CD8-positive, alpha-beta memory T cell (primary cell): ENCODE data around the gene LRP10. TPM values are rescaled to one million over a fixed set of nuclear protein-coding genes. Genes with fewer than 3 reads are reported as not detected.
A peak's percentile ranks its signal among the peaks of the same experiment; 100 is the strongest.

ENCODE experiments used
- CTCF ChIA-PET: fragments of 350-600 bp; sonication (Branson Sonifier 250); formaldehyde crosslinking; loops from one replicate; lab custom pipeline; 2021; ENCODE audit warnings: antibody characterized with exemption; lab: Charles Lee
- POLR2A ChIA-PET: fragments of 350-600 bp; sonication (Branson Sonifier 250); formaldehyde crosslinking; loops from one replicate; lab custom pipeline; 2021; ENCODE audit warnings: antibody characterized with exemption; lab: Charles Lee
- DNase-seq, 5 donors: peaks; one replicate each; pipeline versions ENCODE4 v3.0.0 to v3.0.0-alpha.2; 2020 to 2022; ENCODE audit warnings: mixed read lengths in 1 of 5
- H3K27ac ChIP-seq: one replicate; pipeline ENCODE4 v1.7.0; 2013; ENCODE audit warnings: low read depth, mild to moderate bottlenecking, low read length, moderate library complexity
- H3K27me3 ChIP-seq: 2 replicates; pipeline ENCODE4 v1.7.0; 2013; ENCODE audit warnings: low read length, mild to moderate bottlenecking; ENCODE audit not compliant: insufficient read depth, poor library complexity, severe bottlenecking
- H3K36me3 ChIP-seq: 2 replicates; pipeline ENCODE4 v1.7.0; 2013; ENCODE audit warnings: mild to moderate bottlenecking, low read length, moderate library complexity; ENCODE audit not compliant: insufficient read depth
- H3K4me1 ChIP-seq: 2 replicates; pipeline ENCODE4 v1.7.0; 2013; ENCODE audit warnings: mild to moderate bottlenecking, low read length, moderate library complexity; ENCODE audit not compliant: insufficient read depth
- H3K4me3 ChIP-seq: 2 replicates; pipeline ENCODE4 v1.7.0; 2013; ENCODE audit warnings: mild to moderate bottlenecking, low read length
- H3K9me3 ChIP-seq: 2 replicates; pipeline ENCODE4 v1.7.0; 2013; ENCODE audit warnings: mild to moderate bottlenecking, low read length
- H3K27ac Mint-ChIP-seq, 8 donors: one replicate each; pipeline ENCODE4 v1.8.0; 2020 to 2021; ENCODE audit warnings: mixed read lengths in 8 of 8, mild to moderate bottlenecking in 6 of 8, inconsistent platforms in 3 of 8, moderate library complexity in 3 of 8
- H3K27me3 Mint-ChIP-seq, 2 donors: one replicate each; pipeline ENCODE4 v1.8.0; 2020 to 2021; ENCODE audit warnings: mixed read lengths in 2 of 2, mild to moderate bottlenecking in 1 of 2, moderate library complexity in 1 of 2
- H3K36me3 Mint-ChIP-seq, 3 donors: one replicate each; pipeline ENCODE4 v1.8.0; 2020 to 2021; ENCODE audit warnings: mixed read lengths in 3 of 3, inconsistent platforms in 1 of 3, mild to moderate bottlenecking in 1 of 3
- H3K4me1 Mint-ChIP-seq, 3 donors: one replicate each; pipeline ENCODE4 v1.8.0; 2020 to 2021; ENCODE audit warnings: mixed read lengths in 3 of 3, inconsistent platforms in 1 of 3, mild to moderate bottlenecking in 1 of 3
- H3K4me3 Mint-ChIP-seq, 7 donors: one replicate each; pipeline ENCODE4 v1.8.0; 2020 to 2021; ENCODE audit warnings: mixed read lengths in 7 of 7, mild to moderate bottlenecking in 6 of 7, moderate library complexity in 4 of 7, inconsistent platforms in 2 of 7
- H3K9me3 Mint-ChIP-seq, 5 donors: one replicate each; pipeline ENCODE4 v1.8.0; 2020 to 2022; ENCODE audit warnings: mixed read lengths in 5 of 5, mild to moderate bottlenecking in 3 of 5, moderate library complexity in 2 of 5, inconsistent platforms in 1 of 5
- polyA plus RNA-seq: library from polyadenylated mRNA; unstranded; fragments of 300-500 nt; fragmentation: Illumina TruSeq; gene quantifications from one replicate; pipeline ENCODE4 v1.2.3, GENCODE V29; 2021
- total RNA-seq, 2 experiments: library from RNA; stranded (reverse); gene quantifications; one replicate each; pipeline ENCODE4 v1.2.3, GENCODE V29; 2021

The LRP10 gene
- total and polyA plus RNA-seq, 3 experiments from 2014 or later: 33.4 to 105 (median 38.1) TPM

GRCh38 chr14:22926316-22926715 is 54.8 kb downstream of the LRP10 start:
- Mint-ChIP-seq H3K4me1 (peaks cover 3 to 13% (median 11%) of the 10 kb centered on the region in 3 donors), H3K36me3 (peaks cover 9 to 49% (median 12%) of the 10 kb centered on the region in 3 donors), H3K27ac (peak overlapping the region in 2 of 8 donors; percentile 8 to 19), H3K9me3 (no peaks in the 10 kb centered on the region), H3K4me3 (peak overlapping the region in 2 of 7 donors; percentile 17 to 67), H3K27me3 (no peaks in the 10 kb centered on the region)
- ChIA-PET CTCF (interaction anchor here (0.8 to 1.1 kb wide), 2 partner anchors 39 to 60 kb away, joined by 3 read pairs; no protein-coding TSS in a partner anchor), POLR2A (no interaction called here)
- no peaks in the 10 kb centered on the region for H3K27me3 ChIP-seq
- no peak overlapping the region for H3K27ac ChIP-seq
- no peaks in the 10 kb centered on the region for H3K9me3 ChIP-seq
- no peak for DNase-seq
- H3K4me1 ChIP-seq: peaks cover 18% of the 10 kb centered on the region
- peaks cover 17% of the 10 kb centered on the region for H3K36me3 ChIP-seq
- no peak overlapping the region for H3K4me3 ChIP-seq

DNA sequence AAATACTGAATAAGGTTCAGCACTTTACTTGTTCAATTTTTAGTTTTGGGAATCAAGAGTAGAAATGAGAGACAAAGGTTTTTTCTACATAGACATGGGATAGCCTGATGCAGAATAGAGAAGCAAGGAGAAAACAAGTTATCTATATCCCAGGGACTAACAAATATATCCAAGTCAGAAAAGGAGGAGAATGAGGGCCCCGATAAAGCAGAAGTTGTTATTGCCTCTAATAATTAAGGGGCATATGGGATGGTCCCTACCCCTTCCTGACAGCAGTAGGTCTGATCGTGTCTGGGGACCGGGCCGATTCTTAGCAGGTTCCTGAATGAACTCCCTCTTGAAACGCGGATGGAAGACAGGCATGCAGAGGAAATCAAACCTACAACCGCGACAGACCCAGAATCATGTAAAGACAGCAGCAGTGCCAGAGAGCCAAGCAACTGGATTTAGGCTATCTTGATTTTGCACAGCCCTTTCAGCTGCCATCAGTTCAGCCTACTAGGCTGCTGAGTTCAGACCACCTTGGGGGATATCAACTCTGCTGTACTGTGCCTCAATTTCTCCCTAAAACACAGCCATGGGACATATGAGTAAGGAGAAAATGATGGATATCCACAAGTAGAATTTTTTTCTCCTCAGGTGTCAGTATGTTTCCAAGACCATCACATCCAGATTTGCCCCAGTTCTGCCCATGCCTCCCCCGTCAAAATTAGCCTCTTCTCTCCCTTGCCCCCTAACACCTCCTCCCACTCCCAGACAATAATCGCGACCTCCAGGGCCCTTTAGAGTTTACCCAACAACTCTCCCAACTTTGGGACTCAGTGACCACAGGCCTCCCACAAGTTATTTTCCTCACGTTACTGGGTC is 56.9 kb downstream of the LRP10 start:
- peaks cover 8 to 21% (median 16%) of the 10 kb centered on the region in 3 donors for H3K4me1 Mint-ChIP-seq
- Histone ChIP-seq H3K27me3 (no peaks in the 10 kb centered on the region), H3K27ac (peak overlapping the region; percentile 87), H3K9me3 (no peaks in the 10 kb centered on the region), H3K4me1 (peaks cover 18% of the 10 kb centered on the region), H3K4me3 (peak overlapping the region; percentile 92), H3K36me3 (peaks cover 12% of the 10 kb centered on the region)
- H3K27me3 Mint-ChIP-seq: no peaks in the 10 kb centered on the region
- H3K9me3 Mint-ChIP-seq: no peaks in the 10 kb centered on the region
- ChIA-PET POLR2A (interaction anchor here (0.6 to 1.9 kb wide), 9 partner anchors 9 to 1402 kb away, joined by 3 to 12 read pairs (median 5); partner anchors contain the start of genes ACIN1, C14orf119, PSMB5 and RBM23), CTCF (interaction anchor here (0.8 to 3.5 kb wide), 15 partner anchors 9 to 372 kb away, joined by 3 to 28 read pairs (median 10); partner anchors contain the start of genes CDH24, HAUS4 and RBM23)
- H3K4me3 Mint-ChIP-seq: no peak overlapping the region
- H3K36me3 Mint-ChIP-seq: peaks cover 5 to 31% (median 6%) of the 10 kb centered on the region in 3 donors
- H3K27ac Mint-ChIP-seq: peak overlapping the region in 1 of 8 donors; percentile 16
- no peak for DNase-seq

- peak; percentile 95 to 99 (median 97) for DNase-seq
- no peaks in the 10 kb centered on the region for H3K27me3 Mint-ChIP-seq
- peaks cover 0 to 23% (median 6%) of the 10 kb centered on the region in 3 donors for H3K36me3 Mint-ChIP-seq
- no peaks in the 10 kb centered on the region for H3K9me3 Mint-ChIP-seq
- H3K4me1 Mint-ChIP-seq: peaks cover 8 to 21% (median 16%) of the 10 kb centered on the region in 3 donors
- Histone ChIP-seq H3K4me1 (peaks cover 18% of the 10 kb centered on the region), H3K27me3 (no peaks in the 10 kb centered on the region), H3K27ac (peak within 1 kb of the TSS; percentile 87), H3K4me3 (peak within 1 kb of the TSS; percentile 92), H3K36me3 (peaks cover 6% of the 10 kb centered on the region), H3K9me3 (no peaks in the 10 kb centered on the region)
- ChIA-PET CTCF (interaction anchor here (0.7 to 3.5 kb wide), 27 partner anchors 10 to 373 kb away, joined by 3 to 28 read pairs (median 5); partner anchors contain the start of genes CDH24, DAD1, HAUS4 and RBM23), POLR2A (interaction anchor here (0.6 to 1.9 kb wide), 10 partner anchors 10 to 1403 kb away, joined by 3 to 12 read pairs (median 5); partner anchors contain the start of genes ACIN1, AJUBA, C14orf119 and PSMB5)
- no peak within 1 kb of the TSS for H3K4me3 Mint-ChIP-seq
- peak within 1 kb of the TSS in 1 of 8 donors; percentile 16 for H3K27ac Mint-ChIP-seq
Measured at GRCh38 chr14:22929104-22929960, 57.8 kb downstream of the LRP10 start, which contains the start of gene PRMT5. PRMT5 (minus strand) TSS chr14:22929376; CDS start chr14:22929361, 15 bp downstream.

- no peaks in the 10 kb centered on the region for H3K9me3 Mint-ChIP-seq
- H3K36me3 Mint-ChIP-seq: peaks cover 0 to 17% (median 6%) of the 10 kb centered on the region in 3 donors
- no peaks in the 10 kb centered on the region for H3K9me3 ChIP-seq
- no peak for DNase-seq
- no peaks in the 10 kb centered on the region for H3K36me3 ChIP-seq
- peak overlapping the region; percentile 92 for H3K4me3 ChIP-seq
- peaks cover 8 to 21% (median 16%) of the 10 kb centered on the region in 3 donors for H3K4me1 Mint-ChIP-seq
- no peaks in the 10 kb centered on the region for H3K27me3 ChIP-seq
- POLR2A ChIA-PET: interaction anchor here (0.7 to 1.9 kb wide), 9 partner anchors 11 to 341 kb away, joined by 3 to 12 read pairs (median 5); partner anchors contain the start of genes ACIN1, AJUBA, C14orf119 and PSMB5
- H3K4me1 ChIP-seq: peaks cover 18% of the 10 kb centered on the region
- no peak overlapping the region for H3K27ac Mint-ChIP-seq
- peak overlapping the region; percentile 87 for H3K27ac ChIP-seq
- H3K27me3 Mint-ChIP-seq: no peaks in the 10 kb centered on the region
- CTCF ChIA-PET: interaction anchor here (0.7 to 3.5 kb wide), 30 partner anchors 10 to 373 kb away, joined by 3 to 28 read pairs (median 5); partner anchors contain the start of genes CDH24, DAD1, HAUS4 and RBM23
- H3K4me3 Mint-ChIP-seq: no peak overlapping the region
Measured at GRCh38 chr14:22929961-22930364, 58.4 kb downstream of the LRP10 start.

Other genes starting within 250 kb of the LRP10 start
- gene OR6J1, start 227.4 kb upstream of the LRP10 start, total RNA-seq: not detected
- not detected for gene OR6J1, start 227.4 kb upstream of the LRP10 start, polyA plus RNA-seq
- 100 to 1,000 TPM; 126 to 128 TPM for gene OXA1L, start 105.1 kb upstream of the LRP10 start, total RNA-seq
- gene OXA1L, start 105.1 kb upstream of the LRP10 start, polyA plus RNA-seq: 57.3 TPM
- under 1 TPM; 0.70 to 0.75 TPM for gene SLC7A7, start 56.3 kb upstream of the LRP10 start, total RNA-seq
- gene SLC7A7, start 56.3 kb upstream of the LRP10 start, polyA plus RNA-seq: not detected
- gene MRPL52, start 41.9 kb upstream of the LRP10 start, total RNA-seq: 100 to 1,000 TPM; 181 to 185 TPM
- gene MRPL52, start 41.9 kb upstream of the LRP10 start, polyA plus RNA-seq: 139 TPM
- 1 to 10 TPM; 1.4 to 1.7 TPM for gene MMP14, start 35.2 kb upstream of the LRP10 start, total RNA-seq
- gene MMP14, start 35.2 kb upstream of the LRP10 start, polyA plus RNA-seq: not detected
- gene REM2, start 11.5 kb downstream of the LRP10 start, total RNA-seq: under 1 TPM; 0.33 TPM
- gene REM2, start 11.5 kb downstream of the LRP10 start, polyA plus RNA-seq: 1.0 TPM
- 10 to 100 TPM; 83.6 to 88.8 TPM for gene RBM23, start 47.4 kb downstream of the LRP10 start, total RNA-seq
- 50.3 TPM for gene RBM23, start 47.4 kb downstream of the LRP10 start, polyA plus RNA-seq
- 100 to 1,000 TPM; 191 to 200 TPM for gene PRMT5, start 57.6 kb downstream of the LRP10 start, total RNA-seq
- gene PRMT5, start 57.6 kb downstream of the LRP10 start, polyA plus RNA-seq: 41.3 TPM
- gene HAUS4, start 85.3 kb downstream of the LRP10 start, total RNA-seq: 10 to 100 TPM; 43.3 to 48.3 TPM
- gene HAUS4, start 85.3 kb downstream of the LRP10 start, polyA plus RNA-seq: 24.6 TPM
- gene AJUBA, start 110.8 kb downstream of the LRP10 start, total RNA-seq: 1 to 10 TPM in 1 of 2 experiments, under 1 TPM in 1; 0.90 to 1.2 TPM
- gene AJUBA, start 110.8 kb downstream of the LRP10 start, polyA plus RNA-seq: 0.64 TPM
- gene C14orf93, start 138.4 kb downstream of the LRP10 start, total RNA-seq: 1 to 10 TPM; 7.5 to 8.3 TPM
- 5.8 TPM for gene C14orf93, start 138.4 kb downstream of the LRP10 start, polyA plus RNA-seq
- 100 to 1,000 TPM; 186 to 198 TPM for gene PSMB5, start 163.2 kb downstream of the LRP10 start, total RNA-seq
- gene PSMB5, start 163.2 kb downstream of the LRP10 start, polyA plus RNA-seq: 37.1 TPM
- not detected for gene PSMB11, start 170.5 kb downstream of the LRP10 start, total RNA-seq
- not detected for gene PSMB11, start 170.5 kb downstream of the LRP10 start, polyA plus RNA-seq
- under 1 TPM; 0.82 to 0.88 TPM for gene CDH24, start 185.8 kb downstream of the LRP10 start, total RNA-seq
- gene CDH24, start 185.8 kb downstream of the LRP10 start, polyA plus RNA-seq: 0.36 TPM
- gene ACIN1, start 223.4 kb downstream of the LRP10 start, total RNA-seq: 100 to 1,000 TPM; 195 to 198 TPM
- 15.1 TPM for gene ACIN1, start 223.4 kb downstream of the LRP10 start, polyA plus RNA-seq
- 10 to 100 TPM; 52.5 to 55.6 TPM for gene C14orf119, start 223.8 kb downstream of the LRP10 start, total RNA-seq
- 112 TPM for gene C14orf119, start 223.8 kb downstream of the LRP10 start, polyA plus RNA-seq
- not detected for gene CIROP, start 233.2 kb downstream of the LRP10 start, total RNA-seq
- gene CIROP, start 233.2 kb downstream of the LRP10 start, polyA plus RNA-seq: not detected
- under 1 TPM; 0.16 to 0.22 TPM for gene CEBPE, start 247.5 kb downstream of the LRP10 start, total RNA-seq
- gene CEBPE, start 247.5 kb downstream of the LRP10 start, polyA plus RNA-seq: not detected